ENCODE results near the gene BTBD9. TPM values are rescaled to one million over a fixed set of nuclear protein-coding genes. Genes with fewer than 3 reads are reported as not detected.

BTBD9 gene
- total and polyA plus RNA-seq, 2 donors (not counting 3 experiments of a cell fraction or from before 2014, with no cell fraction given): 4.9 to 15.0 TPM

GRCh38 chr6:38209371-38210260 lies 430.1 kb downstream of the BTBD9 start:
- TF ChIP-seq, protein P1, sequence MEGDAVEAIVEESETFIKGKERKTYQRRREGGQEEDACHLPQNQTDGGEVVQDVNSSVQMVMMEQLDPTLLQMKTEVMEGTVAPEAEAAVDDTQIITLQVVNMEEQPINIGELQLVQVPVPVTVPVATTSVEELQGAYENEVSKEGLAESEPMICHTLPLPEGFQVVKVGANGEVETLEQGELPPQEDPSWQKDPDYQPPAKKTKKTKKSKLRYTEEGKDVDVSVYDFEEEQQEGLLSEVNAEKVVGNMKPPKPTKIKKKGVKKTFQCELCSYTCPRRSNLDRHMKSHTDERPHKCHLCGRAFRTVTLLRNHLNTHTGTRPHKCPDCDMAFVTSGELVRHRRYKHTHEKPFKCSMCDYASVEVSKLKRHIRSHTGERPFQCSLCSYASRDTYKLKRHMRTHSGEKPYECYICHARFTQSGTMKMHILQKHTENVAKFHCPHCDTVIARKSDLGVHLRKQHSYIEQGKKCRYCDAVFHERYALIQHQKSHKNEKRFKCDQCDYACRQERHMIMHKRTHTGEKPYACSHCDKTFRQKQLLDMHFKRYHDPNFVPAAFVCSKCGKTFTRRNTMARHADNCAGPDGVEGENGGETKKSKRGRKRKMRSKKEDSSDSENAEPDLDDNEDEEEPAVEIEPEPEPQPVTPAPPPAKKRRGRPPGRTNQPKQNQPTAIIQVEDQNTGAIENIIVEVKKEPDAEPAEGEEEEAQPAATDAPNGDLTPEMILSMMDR (IDR thresholded peaks at IDR 0.05; ENCODE audit: extremely low read depth in 1 of 2, insufficient read depth in 1 of 2, low read depth in 1 of 2, low read length in 2 of 2): no peak
- no peak for TF ChIP-seq POLR2A (IDR thresholded peaks at IDR 0.05; ENCODE audit: low read depth, low read length)
- TF ChIP-seq JUN (IDR thresholded peaks at IDR 0.05; ENCODE audit: borderline replicate concordance, insufficient read depth, insufficient read length, low read depth): no peak
- no peak for TF ChIP-seq FOS (IDR thresholded peaks at IDR 0.05; ENCODE audit: borderline replicate concordance, insufficient read depth, low read length)
- TF ChIP-seq EZH2 (IDR thresholded peaks at IDR 0.05; ENCODE audit: borderline replicate concordance, low read depth, low read length, severe bottlenecking): no peak
- TF ChIP-seq POLR2AphosphoS5 (IDR thresholded peaks at IDR 0.05; ENCODE audit: insufficient read depth, low read depth, low read length): no peak
- TF ChIP-seq GATA2 (IDR thresholded peaks at IDR 0.05; ENCODE audit: insufficient read depth, insufficient read length, low read depth, low read length): no peak
- no peak for TF ChIP-seq MYC (IDR thresholded peaks at IDR 0.05; ENCODE audit: low read depth, low read length)
- TF ChIP-seq MAX (IDR thresholded peaks at IDR 0.05; ENCODE audit: insufficient read depth, insufficient read length): no peak
- H2AFZ ChIP-seq (ENCODE audit: low read depth, low read length): no peak overlapping the region
- ChIA-PET CTCF (interaction anchor here (0.7 to 1.5 kb wide), 5 partner anchors 10 to 604 kb away, joined by 3 to 4 read pairs (median 3); no protein-coding TSS in a partner anchor), POLR2A (no interaction called here)
- no peak overlapping the region for H3K9ac ChIP-seq (replicated peaks; ENCODE audit: extremely low read depth, insufficient read depth, low read length)
- no peak overlapping the region for H3K27ac ChIP-seq (ENCODE audit: insufficient read depth, low read depth, low read length)
- no peaks in the 10 kb centered on the region for H3K9me3 ChIP-seq (replicated peaks; ENCODE audit: control insufficient read depth, insufficient read depth, low read length)
- no peak for FAIRE-seq
- no peak overlapping the region for H3K4me3 ChIP-seq (replicated peaks in 1 of 3; ENCODE audit: insufficient read depth in 1 of 3, low read depth in 1 of 3, low read length in 3 of 3)
- dilution Hi-C loops (cut with MboI; ENCODE audit: extremely low pct_ligation_motif_present, low sequenced_read_pairs): no loop called here
- intact Hi-C loops (cut with micrococcal nuclease): no loop called here
- DNase-seq (ENCODE audit: low read depth, low spot score): no peak
- no peak overlapping the region for H3K4me2 ChIP-seq (ENCODE audit: insufficient read depth, low read length)
- no peaks in the 10 kb centered on the region for H3K36me3 ChIP-seq (ENCODE audit: control insufficient read depth in 2 of 2, extremely low read depth in 1 of 2, insufficient read depth in 2 of 2, low read length in 2 of 2)
- H3K79me2 ChIP-seq (ENCODE audit: control insufficient read depth, insufficient read depth, low read length): no peaks in the 10 kb centered on the region
- BruUV-seq (replicated peaks): no TSS peak
- no peaks in the 10 kb centered on the region for H3K27me3 ChIP-seq (ENCODE audit: control insufficient read depth in 2 of 2, insufficient read depth in 2 of 2, low read length in 2 of 2)
- no peaks in the 10 kb centered on the region for H4K20me1 ChIP-seq (replicated peaks; ENCODE audit: control insufficient read depth, extremely low read depth, insufficient read depth, low read length)
- peaks cover 14% of the 10 kb centered on the region for H3K4me1 ChIP-seq (ENCODE audit: control insufficient read depth, extremely low read depth, insufficient read depth, low read length)
- H3K9me1 ChIP-seq (replicated peaks; ENCODE audit: control insufficient read depth, extremely low read depth, insufficient read depth, low read length): no peaks in the 10 kb centered on the region

Measured in endothelial cell of umbilical vein (primary cell).